Amniotic epithelial cell (primary cell): ENCODE results near the gene GMCL2.
"Not testable (repeated sequence)": the region's sequence is repeated elsewhere in the genome, so short reads cannot be mapped to it uniquely, and the experiment has no call there.

Experiments
- DNase-seq: peaks from one replicate; pipeline ENCODE4 v3.0.0-alpha.2; 2010; ENCODE audit warnings: low read depth

GMCL2 gene

DNA sequence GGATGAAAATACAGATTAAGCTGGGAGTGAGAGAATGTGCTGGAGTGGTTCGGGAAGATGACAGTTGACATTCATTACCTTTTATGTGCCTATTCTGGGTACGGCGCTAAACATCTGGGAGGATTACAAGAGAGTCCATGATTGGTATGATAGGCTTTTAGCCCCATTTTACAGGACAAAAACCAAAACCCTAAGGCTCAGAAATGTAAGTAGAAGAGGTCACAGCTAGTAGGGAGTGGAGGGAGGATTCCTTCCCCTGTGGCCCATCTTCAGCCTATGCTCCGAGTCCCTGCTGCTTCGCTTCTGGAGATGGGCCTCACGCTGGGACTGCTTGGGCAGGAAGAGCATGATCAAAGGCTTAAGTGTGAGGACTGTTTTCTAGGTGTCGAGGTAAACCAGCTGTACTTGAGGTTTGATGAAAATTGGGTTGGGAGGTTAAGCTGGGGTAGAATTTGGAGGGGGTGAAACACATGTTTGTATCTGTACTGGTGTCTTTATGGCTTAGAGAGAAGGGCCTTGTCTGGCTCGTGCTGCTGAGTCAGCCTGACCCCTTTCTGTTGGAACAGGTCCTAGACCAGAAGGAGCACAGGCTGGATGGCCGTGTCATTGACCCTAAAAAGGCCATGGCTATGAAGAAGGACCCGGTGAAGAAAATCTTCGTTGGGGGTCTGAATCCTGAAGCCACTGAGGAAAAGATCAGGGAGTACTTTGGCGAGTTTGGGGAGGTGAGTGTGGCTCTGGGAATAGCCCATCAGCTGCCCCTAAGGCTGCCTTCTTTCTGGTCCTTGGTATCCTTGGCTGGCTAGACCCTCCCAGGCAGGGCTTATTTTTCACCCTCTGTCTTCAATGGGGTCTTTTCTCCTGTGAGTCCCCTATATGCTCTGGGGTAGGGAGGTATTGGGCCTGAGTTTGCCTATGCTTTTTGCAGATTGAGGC lies 19.3 kb upstream of the GMCL2 start:
- DNase-seq: peak; percentile 34

DNA sequence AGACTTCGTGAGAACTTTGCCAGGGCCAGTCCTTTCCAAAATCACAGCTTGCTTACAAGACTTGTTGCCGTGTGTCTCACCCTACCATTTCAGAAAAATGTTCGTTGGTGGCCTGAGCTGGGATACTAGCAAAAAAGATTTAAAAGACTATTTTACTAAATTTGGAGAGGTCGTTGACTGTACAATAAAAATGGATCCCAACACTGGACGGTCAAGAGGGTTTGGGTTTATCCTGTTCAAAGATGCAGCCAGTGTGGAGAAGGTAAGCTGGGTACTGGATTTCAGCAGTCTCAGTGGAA lies 18.5 kb upstream of the GMCL2 start:
- DNase-seq: no peak

DNA sequence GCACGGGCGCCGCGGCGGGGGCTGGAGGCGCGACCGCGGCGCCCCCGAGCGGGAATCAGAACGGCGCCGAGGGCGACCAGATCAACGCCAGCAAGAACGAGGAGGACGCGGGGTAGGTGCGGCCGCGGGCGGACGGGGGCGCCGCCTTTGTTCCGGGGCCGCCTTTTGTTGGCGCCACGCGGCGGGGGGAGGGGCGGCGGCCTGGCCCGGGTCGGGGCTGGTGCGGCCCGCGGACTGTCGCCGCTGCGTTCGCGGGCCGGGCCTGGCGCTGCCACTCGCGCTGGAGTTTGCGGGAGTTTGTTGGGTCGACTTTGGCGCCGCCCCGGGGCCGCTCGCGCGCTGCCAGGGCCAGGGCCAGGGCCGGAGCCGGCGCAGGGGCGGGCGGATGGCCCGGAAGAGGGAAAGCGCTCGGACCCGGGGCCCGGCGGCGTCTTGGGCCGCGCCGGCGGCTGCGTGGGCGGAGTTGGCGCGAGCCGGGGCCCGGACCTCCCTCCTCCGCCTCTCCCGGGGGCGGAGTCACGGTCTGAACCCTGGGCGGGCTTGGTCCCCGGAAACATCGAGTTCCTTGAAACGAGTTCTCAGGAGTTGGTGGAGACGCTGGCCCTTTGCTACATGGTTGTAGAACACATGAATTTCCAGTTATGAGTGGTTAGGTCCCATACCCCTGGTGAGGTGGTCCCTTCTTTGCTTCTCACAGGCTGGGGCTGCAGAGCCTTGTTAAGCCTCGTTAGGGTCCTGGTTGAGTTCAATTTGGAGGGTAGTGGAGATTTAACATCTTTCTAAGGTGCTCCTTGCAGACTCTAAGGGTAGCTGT lies 18.0 kb upstream of the GMCL2 start:
- peak; percentile 63 for DNase-seq

DNA sequence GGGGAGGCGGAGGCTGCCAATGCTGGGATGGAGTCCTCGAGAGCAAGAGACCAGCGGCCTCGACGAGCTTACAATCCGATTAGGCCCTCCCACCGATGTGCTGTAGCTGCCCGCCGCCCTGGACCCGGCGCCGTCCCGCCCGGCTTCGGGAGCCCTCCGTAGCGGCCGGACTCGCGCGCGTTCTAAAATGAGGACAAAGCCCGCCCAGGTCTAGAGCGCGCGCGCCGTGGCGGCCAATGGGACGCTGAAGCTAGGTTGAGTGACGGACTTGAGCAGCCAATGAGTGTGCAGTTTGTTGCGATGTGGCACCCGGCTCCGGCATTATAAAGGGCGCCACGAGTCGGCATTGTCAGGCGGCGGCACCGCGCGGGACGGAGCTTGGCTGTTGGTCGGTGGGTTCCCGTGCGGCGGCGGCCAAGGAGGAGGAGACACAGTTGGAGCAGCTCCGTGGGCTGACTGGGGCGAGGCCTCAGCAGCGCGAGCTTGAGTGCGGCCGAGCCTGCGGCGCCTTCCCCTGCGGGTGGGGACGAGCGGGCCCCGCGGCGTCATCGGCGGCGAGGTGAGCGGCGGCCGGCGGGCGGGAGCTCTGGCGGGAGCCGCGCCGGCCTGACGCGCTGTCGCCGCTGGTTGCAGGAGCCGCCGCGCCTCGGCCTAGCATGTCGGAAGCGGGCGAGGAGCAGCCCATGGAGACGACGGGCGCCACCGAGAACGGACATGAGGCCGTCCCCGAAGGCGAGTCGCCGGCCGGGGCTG lies 17.2 kb upstream of the GMCL2 start, which contains the start of gene HNRNPAB:
TSS of gene HNRNPAB (plus strand) at position 352 of the 753 bp plus-strand sequence. CDS start at position 657, 305 bp downstream.
- DNase-seq: peak; percentile 92

DNA sequence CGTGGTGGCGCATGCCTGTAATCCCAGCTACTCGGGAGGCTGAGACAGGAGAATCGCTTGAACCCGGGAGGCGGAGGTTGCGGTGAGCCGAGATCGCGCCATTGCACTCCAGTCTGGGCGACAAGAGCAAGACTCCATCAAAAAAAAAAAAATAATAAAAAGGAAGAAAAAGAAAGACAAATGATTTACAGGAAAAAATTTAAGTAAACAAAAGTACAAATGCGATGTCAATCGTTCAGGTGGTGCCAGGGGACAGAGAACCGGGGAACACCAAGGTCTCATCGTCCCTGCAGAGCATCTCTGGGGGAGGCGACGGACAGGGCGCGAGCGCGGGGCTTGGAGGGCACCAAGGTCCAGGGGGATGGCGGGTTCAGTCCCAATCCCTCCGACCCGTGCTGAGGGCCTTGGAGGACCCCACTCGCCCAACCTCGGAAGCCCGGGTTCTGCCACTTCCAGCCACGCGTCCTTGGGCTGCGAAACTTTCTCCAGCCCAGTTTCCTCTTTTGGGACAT lies 16.6 kb upstream of the GMCL2 start:
- DNase-seq: no peak

DNA sequence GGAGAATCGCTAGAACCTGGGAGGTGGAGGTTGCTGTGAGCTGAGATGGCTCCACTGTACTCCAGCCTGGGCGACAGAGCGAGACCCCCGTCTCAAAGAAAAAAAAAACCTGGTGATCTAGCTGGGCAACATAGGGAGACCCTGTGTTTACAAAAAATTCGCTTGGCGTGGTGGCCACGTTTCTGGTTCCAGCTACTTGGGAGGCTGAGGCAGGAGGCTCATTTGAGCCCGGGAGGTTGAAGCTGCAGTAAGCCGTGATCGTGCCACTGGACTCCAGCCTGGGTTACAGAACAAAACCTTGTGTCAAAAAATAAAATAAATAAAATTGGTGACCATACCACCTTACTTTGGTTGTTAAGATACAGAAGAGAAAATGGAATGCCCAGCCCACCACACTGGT lies 15.4 kb upstream of the GMCL2 start:
- no peak for DNase-seq

DNA sequence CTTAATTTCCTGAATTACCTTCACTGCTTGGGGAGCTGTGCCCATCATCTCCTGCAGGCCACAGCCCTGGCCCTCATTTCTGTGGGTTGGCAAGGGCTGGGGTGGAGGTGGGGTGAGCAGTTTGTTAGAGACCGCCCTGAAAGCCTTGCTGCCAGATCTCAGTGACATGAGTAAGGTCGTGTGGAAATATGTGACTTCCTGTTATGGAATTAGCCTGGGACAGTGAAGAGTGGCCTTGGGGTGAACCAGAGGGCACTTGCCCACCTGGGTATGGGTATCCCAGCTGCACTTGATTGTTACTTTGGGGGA lies 14.7 kb upstream of the GMCL2 start:
- DNase-seq: no peak

DNA sequence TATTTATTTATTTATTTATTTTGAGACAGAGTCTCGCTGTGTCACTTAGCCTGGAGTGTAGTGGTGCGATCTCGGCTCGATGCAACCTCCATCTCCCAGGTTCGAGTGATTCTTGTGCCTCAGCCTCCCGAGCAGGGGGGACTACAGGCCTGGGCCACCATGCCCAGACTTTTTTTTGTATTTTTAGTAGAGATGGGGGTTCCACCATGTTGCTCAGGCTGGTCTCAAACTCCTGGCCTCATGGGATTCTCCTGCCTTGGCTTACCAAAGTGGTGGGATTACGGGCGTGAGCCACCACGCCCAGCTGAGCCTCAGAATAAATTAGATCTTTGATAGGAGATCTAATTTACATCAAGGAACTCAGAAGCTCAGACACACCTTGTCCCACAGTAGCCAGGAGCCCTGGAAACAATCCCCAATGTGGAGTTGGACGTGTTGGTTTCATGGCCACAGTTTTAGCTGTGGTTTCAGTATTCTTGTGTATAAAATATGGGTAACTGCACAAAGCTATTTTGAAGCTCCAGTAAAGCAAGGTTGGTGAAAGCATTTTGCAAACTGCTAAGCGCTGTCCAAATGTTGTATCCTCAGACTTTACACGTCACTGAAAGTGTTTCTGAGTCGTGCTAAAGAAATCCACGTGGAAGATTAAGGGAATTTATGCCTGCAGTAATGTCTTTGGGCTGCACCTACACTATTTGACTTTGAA lies 14.2 kb upstream of the GMCL2 start:
- DNase-seq: no peak

DNA sequence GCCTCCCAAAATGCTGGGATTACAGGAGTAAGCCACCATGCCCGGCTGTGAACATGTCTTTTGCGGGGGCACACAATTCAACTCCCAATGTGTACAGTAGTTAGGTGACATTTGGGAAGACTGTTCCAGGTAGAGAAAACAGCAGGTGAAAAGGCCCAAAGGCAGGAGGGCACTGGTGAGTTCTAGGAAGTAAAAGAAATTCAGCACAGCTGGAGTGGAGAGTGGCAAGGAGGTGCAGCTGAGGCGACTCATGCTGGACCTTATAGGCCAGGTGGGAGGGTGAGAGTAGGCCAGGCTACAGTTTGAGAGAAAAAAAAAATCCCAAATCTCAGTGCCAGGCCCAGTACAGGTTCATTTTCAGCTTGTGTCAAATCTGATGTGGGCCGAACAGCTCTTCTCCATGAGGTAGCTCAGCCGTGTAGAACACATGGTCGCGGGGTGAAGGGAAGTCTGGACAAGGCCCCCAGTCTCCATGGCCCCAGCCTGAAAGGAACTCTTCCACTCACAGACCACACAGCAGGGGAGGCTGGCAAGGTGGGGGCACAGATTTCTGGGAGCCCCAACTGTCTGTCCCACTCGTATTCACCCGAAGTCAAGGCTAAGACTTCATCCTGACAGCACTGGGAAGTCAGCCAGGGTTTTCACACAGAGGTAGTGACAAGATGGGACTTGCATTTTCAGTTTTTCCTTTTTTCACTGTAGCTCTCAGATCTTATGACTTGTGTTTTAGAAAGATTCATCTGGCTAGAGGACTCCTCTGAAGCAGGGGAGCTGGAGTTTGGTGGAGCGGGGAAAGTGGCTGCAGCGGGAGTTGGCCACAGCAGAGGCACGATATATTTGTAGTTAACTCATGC lies 12.6 kb upstream of the GMCL2 start:
- no peak for DNase-seq

DNA sequence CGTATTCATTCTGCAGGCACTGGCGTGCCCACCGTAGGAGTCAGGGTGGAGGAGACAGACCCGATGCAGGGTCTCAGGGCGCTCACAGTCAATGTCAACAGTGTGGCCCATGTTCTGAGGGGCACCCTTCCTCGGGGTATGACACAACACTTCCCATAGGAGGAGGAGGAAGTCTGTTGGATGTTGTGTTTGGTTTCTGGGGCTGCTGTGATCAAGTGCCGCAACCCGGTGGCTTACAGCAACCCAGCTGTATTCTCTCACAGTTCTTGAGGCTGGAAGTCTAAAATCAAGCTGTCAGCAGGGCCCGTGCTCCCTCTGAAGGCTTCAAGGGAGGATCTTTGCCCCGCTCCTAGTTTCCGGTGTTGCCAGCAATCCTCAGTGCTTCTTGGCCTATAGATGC lies 11.5 kb upstream of the GMCL2 start:
- no peak for DNase-seq

DNA sequence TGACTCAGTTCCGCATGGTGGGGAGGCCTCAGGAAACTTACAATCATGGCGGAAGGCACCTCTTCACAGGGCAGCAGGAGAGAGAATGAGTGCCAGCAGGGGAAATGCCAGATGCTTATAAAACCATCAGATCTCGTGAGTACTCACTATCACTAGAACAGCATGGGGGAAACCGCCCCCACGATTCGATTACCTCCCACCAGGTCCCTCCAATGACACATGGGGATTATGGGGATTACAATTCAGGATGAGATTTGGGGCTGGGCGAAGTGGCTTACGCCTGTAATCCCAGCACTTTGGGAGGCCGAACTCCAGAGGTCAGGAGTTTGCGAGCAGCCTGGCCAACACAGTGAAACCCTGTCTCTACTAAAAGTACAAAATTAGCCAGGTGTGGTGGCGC lies 11.0 kb upstream of the GMCL2 start:
- not testable (repeated sequence) for DNase-seq

DNA sequence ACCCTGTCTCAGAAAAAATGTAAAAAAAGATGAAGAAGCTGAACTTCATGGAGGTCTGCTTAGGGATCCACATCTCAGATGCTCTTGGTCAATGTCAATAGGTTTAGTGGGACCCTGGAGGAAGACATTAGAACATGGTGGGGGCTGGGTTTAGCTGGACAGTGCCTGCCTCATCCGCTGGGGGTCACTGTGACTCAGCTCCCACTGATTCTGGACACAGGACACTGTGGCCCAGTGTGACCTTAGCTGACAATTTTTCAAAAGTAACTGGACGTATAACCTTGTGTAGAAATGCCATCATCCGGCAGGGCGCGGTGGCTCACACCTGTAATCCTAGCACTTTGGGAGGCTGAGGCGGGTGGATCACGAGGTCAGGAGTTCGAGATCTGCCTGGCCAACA lies 9.8 kb upstream of the GMCL2 start:
- DNase-seq: no peak

DNA sequence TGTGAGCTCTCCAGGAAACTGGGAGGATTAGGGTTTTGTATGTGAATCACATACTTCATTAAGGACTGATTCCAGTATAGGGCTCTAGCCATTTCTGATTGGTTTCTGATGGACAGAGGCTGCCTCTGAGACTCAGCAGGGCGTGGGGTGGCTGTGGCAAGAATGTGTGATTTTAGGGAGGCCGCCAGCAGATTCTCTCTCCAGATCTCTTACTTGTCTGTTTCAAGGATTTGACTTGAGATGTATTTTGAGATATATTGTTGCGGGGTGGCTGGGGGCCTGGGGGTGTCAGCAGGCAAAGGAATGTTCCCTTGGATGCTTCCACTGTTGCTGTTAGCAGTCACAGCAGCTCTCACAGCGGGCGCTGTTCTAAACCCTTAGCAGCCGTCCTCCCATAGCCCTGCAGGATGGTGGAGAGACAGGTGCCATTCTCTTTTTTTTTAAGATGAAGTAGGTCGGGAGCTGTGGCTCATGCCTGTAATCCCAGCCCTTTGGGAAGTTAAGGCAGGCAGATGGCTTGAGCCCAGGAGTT lies 9.2 kb upstream of the GMCL2 start:
- DNase-seq: no peak

DNA sequence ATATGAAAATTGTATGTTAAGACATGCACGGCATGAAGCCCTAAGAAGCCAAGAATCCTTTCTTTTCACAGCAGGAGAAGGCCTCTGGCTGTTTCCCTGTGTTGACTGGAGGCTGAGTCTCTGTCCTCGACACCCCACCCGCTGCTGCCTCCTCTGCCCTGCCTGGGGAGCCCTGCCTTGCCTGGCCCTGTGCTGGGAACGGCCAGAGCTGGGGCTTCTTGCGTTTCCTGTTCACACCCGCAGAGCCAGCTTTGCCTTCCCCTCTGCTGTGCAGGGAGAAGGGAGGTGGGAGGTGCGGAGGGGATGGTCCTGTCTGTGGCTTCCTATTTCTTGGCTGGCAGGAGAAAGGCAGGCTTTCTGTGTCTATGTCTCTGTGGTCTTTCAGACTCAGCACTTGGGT lies 6.9 kb upstream of the GMCL2 start:
- no peak for DNase-seq

DNA sequence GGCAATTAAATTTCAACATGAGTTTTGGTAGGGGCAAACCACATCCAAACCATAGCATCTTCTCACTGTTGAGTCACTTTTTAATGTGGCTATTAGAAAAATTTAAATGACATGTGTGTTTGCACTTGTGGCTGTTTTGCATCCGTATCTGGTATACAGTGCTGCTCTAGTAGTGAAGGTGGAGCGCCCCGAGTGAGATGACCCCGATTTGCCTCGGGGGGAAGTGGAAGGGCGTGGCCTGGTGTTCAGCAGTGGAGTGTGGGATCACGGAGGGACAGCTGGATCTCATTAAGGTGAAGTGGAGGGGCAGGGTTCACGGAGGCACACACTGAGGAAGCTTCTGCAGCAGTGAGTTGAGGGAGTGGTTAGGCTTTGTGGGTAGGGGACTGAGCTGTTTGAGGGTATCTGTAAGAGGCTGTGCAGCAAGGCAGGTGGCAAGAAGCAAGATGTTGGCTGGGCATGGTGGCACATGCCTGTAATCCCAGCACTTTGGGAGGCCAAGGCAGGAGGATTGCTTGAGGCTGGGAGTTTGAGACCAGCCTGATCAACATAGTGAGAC lies 6.2 kb upstream of the GMCL2 start:
- no peak for DNase-seq

DNA sequence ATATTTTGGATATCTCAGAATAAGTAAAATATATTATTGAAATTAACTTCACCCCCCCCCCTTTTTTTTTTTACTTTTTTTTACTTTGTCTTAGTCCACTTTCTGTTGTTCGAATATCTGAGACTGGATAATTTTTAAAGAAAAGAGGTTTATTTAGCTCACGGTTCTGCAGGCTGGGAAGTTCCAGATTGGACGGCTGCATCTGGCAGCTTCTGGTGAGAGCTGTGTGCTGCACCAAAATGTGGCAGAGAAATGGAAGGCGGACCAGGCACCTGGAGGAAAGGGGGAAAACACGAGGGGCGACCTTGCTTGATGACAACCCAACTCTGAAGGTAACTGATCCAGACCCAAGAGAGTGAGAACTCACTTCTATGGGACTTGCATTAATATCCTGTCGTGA lies 5.6 kb upstream of the GMCL2 start:
- DNase-seq: no peak

DNA sequence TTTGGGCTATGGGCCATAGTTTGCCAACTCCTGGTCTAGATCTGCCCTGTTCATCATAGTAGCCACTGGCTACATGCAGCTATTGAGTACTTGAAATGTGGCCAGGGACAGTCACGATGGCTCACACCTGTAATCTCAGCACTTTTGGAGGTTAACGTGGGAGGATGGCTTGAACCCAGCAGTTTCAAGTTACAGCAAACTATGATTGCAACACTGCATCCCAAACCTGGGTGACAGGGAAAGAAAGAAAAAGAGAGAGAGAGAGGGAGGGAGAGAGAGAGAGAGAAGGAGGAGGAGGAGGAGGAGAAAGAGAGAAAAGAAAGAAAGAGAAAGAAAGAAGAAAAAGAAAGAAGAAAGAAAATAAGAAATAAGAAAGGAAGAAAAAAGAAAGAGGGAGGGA lies 5.1 kb upstream of the GMCL2 start:
- DNase-seq: no peak

DNA sequence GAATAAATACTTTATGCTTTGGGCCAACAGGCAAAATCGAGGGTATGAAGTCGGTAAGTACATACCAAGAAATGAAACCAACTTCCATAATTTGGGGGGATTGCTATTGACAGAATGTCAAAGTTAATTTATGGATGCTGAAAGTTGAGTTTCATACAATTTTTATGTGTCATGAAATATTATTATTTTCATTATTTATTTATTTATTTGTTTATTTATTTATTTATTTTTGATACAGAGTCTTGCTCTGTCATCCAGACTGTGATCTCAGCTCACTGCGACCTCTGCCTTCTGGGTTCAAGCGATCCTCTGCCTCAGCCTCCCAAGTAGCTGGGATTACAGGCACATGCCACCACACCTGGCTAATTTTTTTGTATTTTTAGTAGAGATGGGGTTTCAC lies 4.5 kb upstream of the GMCL2 start:
- DNase-seq: no peak

DNA sequence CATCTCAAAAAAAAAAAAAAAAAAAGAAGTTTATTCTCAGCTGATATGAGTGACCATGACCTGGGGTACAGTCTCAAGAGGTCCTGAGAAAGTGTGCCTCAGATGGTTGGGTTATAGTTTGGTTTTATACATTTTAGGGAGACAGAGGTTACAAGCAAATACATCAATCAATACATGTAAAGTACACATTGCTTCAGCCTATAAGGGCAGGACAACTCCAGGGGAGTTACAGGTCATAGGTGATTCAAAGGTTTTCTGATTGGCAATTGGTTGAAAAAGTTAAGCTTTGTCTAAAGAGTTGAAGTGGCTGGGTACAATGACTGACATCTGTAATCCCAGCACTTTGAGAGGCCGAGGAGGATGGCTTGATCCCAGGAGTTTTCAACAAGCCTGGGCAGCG lies 2.3 kb upstream of the GMCL2 start:
- no peak for DNase-seq

DNA sequence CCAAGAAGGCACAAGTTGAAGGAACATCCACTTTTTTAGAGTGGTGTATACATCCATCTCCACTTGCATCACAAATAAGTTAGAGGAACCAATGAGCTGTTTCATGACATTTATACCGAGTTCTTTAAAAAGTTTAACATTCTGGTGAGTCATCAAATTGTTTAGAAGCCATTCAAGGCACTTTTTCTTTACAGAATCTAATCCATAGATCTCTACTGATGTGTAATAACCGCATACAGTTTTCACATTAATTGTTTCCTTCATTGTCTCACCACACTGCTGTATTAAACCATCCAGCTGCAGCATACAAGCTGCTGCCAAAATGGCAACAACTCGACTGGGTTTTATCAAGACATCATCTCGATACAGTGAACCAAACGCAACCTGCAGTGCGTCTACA lies 744 bp downstream of the GMCL2 start:
- no peak for DNase-seq
